ENCODE measurements around the gene ANXA6.

DNA sequence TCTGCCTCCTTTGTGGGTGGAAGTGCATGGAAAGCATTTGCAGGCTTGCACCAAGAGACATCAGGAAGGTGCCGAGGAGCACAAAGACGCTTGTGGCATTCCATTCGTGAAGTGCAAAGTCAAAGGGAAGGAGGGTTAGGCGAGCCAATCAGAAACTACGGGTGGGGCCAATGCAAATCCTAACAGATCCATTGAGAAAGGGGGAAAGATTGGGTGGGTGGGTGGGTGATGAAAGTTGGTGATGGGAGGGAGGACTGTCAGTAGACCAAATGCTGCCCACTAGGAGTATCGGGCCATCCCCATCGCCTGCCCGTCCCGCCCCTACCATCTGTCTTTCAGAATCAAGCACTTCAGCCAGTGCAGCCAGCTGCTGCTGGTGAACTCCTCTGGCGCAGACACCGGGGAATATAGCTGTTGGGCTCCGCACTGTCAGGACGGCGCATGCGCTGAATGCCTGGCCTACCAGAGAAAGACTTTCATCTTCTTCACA lies 17.1 kb upstream of the ANXA6 start:
- TF ChIP-seq EP300 (IDR thresholded peaks at IDR 0.05) (no peak), POLR2AphosphoS5 (IDR thresholded peaks at IDR 0.05) (no peak), POLR2A (IDR thresholded peaks at IDR 0.05) (no peak)
- TF ChIP-seq, protein P1, sequence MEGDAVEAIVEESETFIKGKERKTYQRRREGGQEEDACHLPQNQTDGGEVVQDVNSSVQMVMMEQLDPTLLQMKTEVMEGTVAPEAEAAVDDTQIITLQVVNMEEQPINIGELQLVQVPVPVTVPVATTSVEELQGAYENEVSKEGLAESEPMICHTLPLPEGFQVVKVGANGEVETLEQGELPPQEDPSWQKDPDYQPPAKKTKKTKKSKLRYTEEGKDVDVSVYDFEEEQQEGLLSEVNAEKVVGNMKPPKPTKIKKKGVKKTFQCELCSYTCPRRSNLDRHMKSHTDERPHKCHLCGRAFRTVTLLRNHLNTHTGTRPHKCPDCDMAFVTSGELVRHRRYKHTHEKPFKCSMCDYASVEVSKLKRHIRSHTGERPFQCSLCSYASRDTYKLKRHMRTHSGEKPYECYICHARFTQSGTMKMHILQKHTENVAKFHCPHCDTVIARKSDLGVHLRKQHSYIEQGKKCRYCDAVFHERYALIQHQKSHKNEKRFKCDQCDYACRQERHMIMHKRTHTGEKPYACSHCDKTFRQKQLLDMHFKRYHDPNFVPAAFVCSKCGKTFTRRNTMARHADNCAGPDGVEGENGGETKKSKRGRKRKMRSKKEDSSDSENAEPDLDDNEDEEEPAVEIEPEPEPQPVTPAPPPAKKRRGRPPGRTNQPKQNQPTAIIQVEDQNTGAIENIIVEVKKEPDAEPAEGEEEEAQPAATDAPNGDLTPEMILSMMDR (IDR thresholded peaks at IDR 0.05): no peak

Data from gastroesophageal sphincter (tissue), 3 donors.